ENCODE results near the gene MICOS13. TPM values are rescaled to one million over a fixed set of nuclear protein-coding genes. Genes with fewer than 3 reads are reported as not detected.

MICOS13 gene
- total RNA-seq, 2 donors from 2014 or later: 26.3 to 35.0 TPM

DNA sequence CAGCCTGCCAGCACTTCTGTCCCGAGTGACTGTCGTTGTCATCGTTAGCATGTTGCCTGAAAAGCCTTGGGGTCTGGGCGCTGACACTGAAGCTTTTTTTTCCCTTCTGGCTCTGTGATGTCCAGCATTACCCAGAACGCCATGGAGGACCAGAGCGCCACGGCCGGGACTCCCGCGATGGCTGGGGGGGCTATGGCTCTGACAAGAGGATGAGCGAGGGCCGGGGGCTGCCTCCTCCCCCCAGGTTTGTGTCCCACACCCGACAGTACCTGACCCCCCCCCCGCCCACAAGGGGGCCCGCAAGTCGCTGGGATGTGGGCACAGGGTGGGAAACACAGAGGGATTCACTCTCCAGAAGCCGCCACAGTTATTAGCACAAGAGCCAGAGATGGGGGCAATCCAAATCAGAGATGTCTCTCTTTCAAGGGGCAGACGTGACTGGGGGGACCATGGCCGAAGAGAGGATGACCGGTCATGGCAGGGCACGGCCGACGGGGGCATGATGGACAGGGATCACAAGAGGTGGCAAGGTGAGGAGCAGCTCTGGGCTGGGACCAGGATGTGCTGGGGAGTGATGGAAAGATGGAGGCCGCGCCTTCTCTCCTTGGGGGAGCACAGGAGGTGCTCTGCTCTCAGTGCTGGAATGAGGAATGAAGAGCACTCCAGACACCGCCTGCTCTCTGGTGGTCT lies 13.2 kb downstream of the MICOS13 start:
- peak overlapping the region; percentile 85 for H3K27ac Mint-ChIP-seq
- no peaks in the 10 kb centered on the region for H3K9me3 Mint-ChIP-seq
- Histone ChIP-seq H3K36me3 (ENCODE audit: control insufficient read depth, insufficient read depth, low read length) (peaks cover 84% of the 10 kb centered on the region), H3K4me1 (ENCODE audit: control insufficient read depth, insufficient read depth, low read length) (no peaks in the 10 kb centered on the region), H3K27ac (ENCODE audit: low read depth, low read length) (no peak overlapping the region), H3K9me3 (ENCODE audit: control insufficient read depth, low read length) (no peaks in the 10 kb centered on the region), H3K27me3 (ENCODE audit: control insufficient read depth, insufficient read depth, low read length, poor library complexity, severe bottlenecking) (no peaks in the 10 kb centered on the region), H3K9ac (ENCODE audit: extremely low read depth, low read length, poor library complexity, severe bottlenecking) (no peak overlapping the region), H3K4me3 (ENCODE audit: low read length) (no peak overlapping the region)
- WGBS, 2 experiments (ENCODE audit: insufficient coverage in 1 of 2, insufficient read length in 1 of 2): 93 to 96% methylated on average over 12 to 25 of the region's 26 CpGs
- H3K4me1 Mint-ChIP-seq: peaks cover 6% of the 10 kb centered on the region
- peaks cover 79% of the 10 kb centered on the region for H3K36me3 Mint-ChIP-seq (ENCODE audit: low read depth)
- H3K4me3 Mint-ChIP-seq: no peak overlapping the region
- TF ChIP-seq, protein P1, sequence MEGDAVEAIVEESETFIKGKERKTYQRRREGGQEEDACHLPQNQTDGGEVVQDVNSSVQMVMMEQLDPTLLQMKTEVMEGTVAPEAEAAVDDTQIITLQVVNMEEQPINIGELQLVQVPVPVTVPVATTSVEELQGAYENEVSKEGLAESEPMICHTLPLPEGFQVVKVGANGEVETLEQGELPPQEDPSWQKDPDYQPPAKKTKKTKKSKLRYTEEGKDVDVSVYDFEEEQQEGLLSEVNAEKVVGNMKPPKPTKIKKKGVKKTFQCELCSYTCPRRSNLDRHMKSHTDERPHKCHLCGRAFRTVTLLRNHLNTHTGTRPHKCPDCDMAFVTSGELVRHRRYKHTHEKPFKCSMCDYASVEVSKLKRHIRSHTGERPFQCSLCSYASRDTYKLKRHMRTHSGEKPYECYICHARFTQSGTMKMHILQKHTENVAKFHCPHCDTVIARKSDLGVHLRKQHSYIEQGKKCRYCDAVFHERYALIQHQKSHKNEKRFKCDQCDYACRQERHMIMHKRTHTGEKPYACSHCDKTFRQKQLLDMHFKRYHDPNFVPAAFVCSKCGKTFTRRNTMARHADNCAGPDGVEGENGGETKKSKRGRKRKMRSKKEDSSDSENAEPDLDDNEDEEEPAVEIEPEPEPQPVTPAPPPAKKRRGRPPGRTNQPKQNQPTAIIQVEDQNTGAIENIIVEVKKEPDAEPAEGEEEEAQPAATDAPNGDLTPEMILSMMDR (conservative IDR thresholded peaks at IDR 0.05): no peak
- no peaks in the 10 kb centered on the region for H3K27me3 Mint-ChIP-seq (ENCODE audit: insufficient read depth)
- peak; percentile 44 for DNase-seq

DNA sequence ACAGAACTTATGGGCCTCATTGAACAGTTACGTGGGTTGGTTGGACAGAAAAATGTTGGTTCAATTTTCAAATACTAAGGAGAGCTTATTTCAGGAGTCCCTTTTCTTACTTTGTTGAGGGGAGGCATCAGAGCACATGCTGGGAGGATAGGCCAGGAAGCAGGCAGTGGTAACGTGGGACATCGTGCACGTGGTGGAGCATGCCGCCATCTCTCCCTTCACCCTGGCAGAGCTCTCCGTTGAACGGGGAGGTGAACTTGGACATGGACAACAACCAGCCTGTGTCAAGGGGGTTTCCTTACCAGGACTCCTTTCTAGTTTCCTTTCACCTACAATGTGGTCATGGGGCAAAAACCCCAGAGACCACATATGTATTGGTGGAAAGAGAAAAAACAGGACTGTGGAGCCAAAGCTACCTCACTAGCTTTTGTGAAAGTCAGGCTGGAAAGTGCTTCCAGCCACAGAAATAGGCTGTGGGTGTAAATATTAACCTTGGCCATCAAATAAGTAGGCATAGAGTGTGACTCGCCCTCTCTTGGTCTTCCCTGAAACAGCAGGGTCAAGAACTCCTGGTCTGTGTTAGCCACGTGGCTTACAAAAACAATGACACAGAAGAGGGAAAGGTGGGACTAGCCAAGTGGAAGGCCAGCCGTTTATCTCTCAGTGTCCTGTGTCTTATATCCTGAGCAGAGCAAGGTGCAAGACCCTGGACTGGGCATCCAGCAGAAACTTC lies 14.4 kb downstream of the MICOS13 start:
- Histone ChIP-seq H3K27ac (ENCODE audit: low read depth, low read length) (no peak overlapping the region), H3K27me3 (ENCODE audit: control insufficient read depth, insufficient read depth, low read length, poor library complexity, severe bottlenecking) (no peaks in the 10 kb centered on the region), H3K4me3 (ENCODE audit: low read length) (no peak overlapping the region), H3K36me3 (ENCODE audit: control insufficient read depth, insufficient read depth, low read length) (peaks cover 90% of the 10 kb centered on the region), H3K9me3 (ENCODE audit: control insufficient read depth, low read length) (no peaks in the 10 kb centered on the region), H3K9ac (ENCODE audit: extremely low read depth, low read length, poor library complexity, severe bottlenecking) (no peak overlapping the region), H3K4me1 (ENCODE audit: control insufficient read depth, insufficient read depth, low read length) (no peaks in the 10 kb centered on the region)
- Mint-ChIP-seq H3K4me3 (no peak overlapping the region), H3K4me1 (peaks cover 6% of the 10 kb centered on the region), H3K27me3 (ENCODE audit: insufficient read depth) (no peaks in the 10 kb centered on the region), H3K27ac (peak overlapping the region; percentile 32), H3K9me3 (no peaks in the 10 kb centered on the region), H3K36me3 (ENCODE audit: low read depth) (peaks cover 80% of the 10 kb centered on the region)
- no peak for DNase-seq
- TF ChIP-seq, protein P1 (conservative IDR thresholded peaks at IDR 0.05): peak; percentile 36
- WGBS, 2 experiments (ENCODE audit: insufficient coverage in 1 of 2, insufficient read length in 1 of 2): 93 to 95% methylated on average over 4 to 10 of the region's 10 CpGs

DNA sequence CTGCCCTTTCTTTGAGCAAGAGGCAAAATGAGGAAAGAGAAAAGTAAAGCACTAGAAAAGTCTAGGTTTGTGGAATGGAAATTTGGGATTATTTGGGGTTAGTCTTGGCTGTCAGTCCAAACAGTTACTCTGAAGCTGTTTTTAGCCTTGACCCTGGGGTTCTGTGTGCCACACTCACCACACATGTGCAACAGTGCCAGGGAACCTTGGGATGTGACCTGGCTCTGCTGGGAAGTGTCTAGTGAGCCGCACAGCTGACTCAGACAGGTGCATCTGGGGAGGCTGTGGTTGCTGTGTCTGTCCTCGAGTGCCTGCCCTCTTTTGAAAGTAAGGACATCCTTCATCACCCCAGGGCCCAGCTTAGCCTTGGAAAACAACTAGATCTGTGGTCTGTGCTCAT lies 15.8 kb downstream of the MICOS13 start:
- Histone ChIP-seq H3K4me3 (ENCODE audit: low read length) (no peak overlapping the region), H3K27me3 (ENCODE audit: control insufficient read depth, insufficient read depth, low read length, poor library complexity, severe bottlenecking) (no peaks in the 10 kb centered on the region), H3K4me1 (ENCODE audit: control insufficient read depth, insufficient read depth, low read length) (no peaks in the 10 kb centered on the region), H3K36me3 (ENCODE audit: control insufficient read depth, insufficient read depth, low read length) (peaks cover 90% of the 10 kb centered on the region), H3K27ac (ENCODE audit: low read depth, low read length) (no peak overlapping the region), H3K9me3 (ENCODE audit: control insufficient read depth, low read length) (no peaks in the 10 kb centered on the region), H3K9ac (ENCODE audit: extremely low read depth, low read length, poor library complexity, severe bottlenecking) (no peak overlapping the region)
- H3K27me3 Mint-ChIP-seq (ENCODE audit: insufficient read depth): no peaks in the 10 kb centered on the region
- WGBS, 2 experiments (ENCODE audit: insufficient coverage in 1 of 2, insufficient read length in 1 of 2): 92 to 100% methylated on average over 2 of the region's 2 CpGs
- no peaks in the 10 kb centered on the region for H3K9me3 Mint-ChIP-seq
- no peak for DNase-seq
- no peak overlapping the region for H3K27ac Mint-ChIP-seq
- H3K4me3 Mint-ChIP-seq: no peak overlapping the region
- TF ChIP-seq, protein P1 (conservative IDR thresholded peaks at IDR 0.05): no peak
- H3K36me3 Mint-ChIP-seq (ENCODE audit: low read depth): peaks cover 80% of the 10 kb centered on the region
- H3K4me1 Mint-ChIP-seq: peaks cover 6% of the 10 kb centered on the region

Data from endodermal cell (in vitro differentiated cells).